ENCODE measurements around the gene XPNPEP1. TPM values are rescaled to one million over a fixed set of nuclear protein-coding genes. Genes with fewer than 3 reads are reported as not detected.

XPNPEP1 gene
- polyA plus RNA-seq, 4 donors = 76.6 to 138 (median 112) TPM

GRCh38 chr10:109851616-109852474 lies 71.5 kb downstream of the XPNPEP1 start:
- Histone ChIP-seq H3K9me3 (ENCODE audit: control insufficient read depth in 2 of 2, insufficient read depth in 1 of 2, low read depth in 1 of 2, low read length in 1 of 2) (no peaks in the 10 kb centered on the region), H3K27me3 (ENCODE audit: control insufficient read depth in 3 of 3, insufficient read depth in 3 of 3, low read length in 3 of 3) (peaks cover 0 to 2% (median 0%) of the 10 kb centered on the region in 3 donors), H3K4me1 (ENCODE audit: control insufficient read depth in 3 of 3, insufficient read depth in 2 of 3, low read depth in 1 of 3, low read length in 2 of 3) (no peaks in the 10 kb centered on the region), H3K36me3 (ENCODE audit: control insufficient read depth in 3 of 3, insufficient read depth in 2 of 3, low read depth in 1 of 3, low read length in 3 of 3) (no peaks in the 10 kb centered on the region), H3K4me3 (ENCODE audit: low read depth in 1 of 3, low read length in 3 of 3) (no peak overlapping the region), H3K27ac (ENCODE audit: low read depth in 1 of 3, low read length in 2 of 3) (no peak overlapping the region)
- FAIRE-seq (no peak), DNase-seq (no peak)
- 55 to 62% (median 56%) methylated on average over 10 of the region's 10 CpGs for WGBS, 3 donors

DNA sequence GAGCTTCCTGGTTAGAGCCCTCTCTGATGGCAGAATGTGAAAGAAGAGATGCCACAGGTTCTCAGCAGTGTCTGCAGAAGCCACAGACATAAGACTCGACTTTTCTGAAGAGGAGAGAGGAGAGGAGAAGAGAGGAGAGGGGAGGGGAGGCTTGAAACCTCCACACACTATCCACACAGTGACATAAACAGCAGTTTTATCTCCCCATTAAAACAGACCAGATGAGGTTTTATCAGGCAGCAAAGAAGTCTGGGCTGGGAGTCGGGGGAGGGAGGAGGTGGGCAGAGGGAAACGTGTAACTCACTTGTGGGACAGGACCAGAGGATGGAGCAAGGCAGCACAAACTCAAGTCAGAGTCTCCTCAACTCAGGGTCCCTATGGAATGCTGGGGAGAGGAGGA lies 76.5 kb downstream of the XPNPEP1 start:
- no peaks in the 10 kb centered on the region for H3K9me3 ChIP-seq (ENCODE audit: control insufficient read depth in 2 of 2, insufficient read depth in 1 of 2, low read depth in 1 of 2, low read length in 1 of 2)
- H3K36me3 ChIP-seq (ENCODE audit: control insufficient read depth in 3 of 3, insufficient read depth in 2 of 3, low read depth in 1 of 3, low read length in 3 of 3) = no peaks in the 10 kb centered on the region
- no peak overlapping the region for H3K27ac ChIP-seq (ENCODE audit: low read depth in 1 of 3, low read length in 2 of 3)
- peaks cover 0 to 6% (median 4%) of the 10 kb centered on the region in 3 donors for H3K27me3 ChIP-seq (ENCODE audit: control insufficient read depth in 3 of 3, insufficient read depth in 3 of 3, low read length in 3 of 3)
- WGBS, 3 donors = 22 to 37% (median 22%) methylated on average over 3 of the region's 3 CpGs
- FAIRE-seq (no peak), DNase-seq (no peak)
- H3K4me1 ChIP-seq (ENCODE audit: control insufficient read depth in 3 of 3, insufficient read depth in 2 of 3, low read depth in 1 of 3, low read length in 2 of 3) = no peaks in the 10 kb centered on the region
- H3K4me3 ChIP-seq (ENCODE audit: low read depth in 1 of 3, low read length in 3 of 3) = no peak overlapping the region

- H3K36me3 ChIP-seq (ENCODE audit: control insufficient read depth in 3 of 3, insufficient read depth in 2 of 3, low read depth in 1 of 3, low read length in 3 of 3) = no peaks in the 10 kb centered on the region
- DNase-seq (no peak), FAIRE-seq (no peak)
- no peak overlapping the region for H3K27ac ChIP-seq (ENCODE audit: low read depth in 1 of 3, low read length in 2 of 3)
- no peaks in the 10 kb centered on the region for H3K4me1 ChIP-seq (ENCODE audit: control insufficient read depth in 3 of 3, insufficient read depth in 2 of 3, low read depth in 1 of 3, low read length in 2 of 3)
- H3K9me3 ChIP-seq (ENCODE audit: control insufficient read depth in 2 of 2, insufficient read depth in 1 of 2, low read depth in 1 of 2, low read length in 1 of 2) = no peaks in the 10 kb centered on the region
- 84 to 89% (median 86%) methylated on average over 5 of the region's 5 CpGs for WGBS, 3 donors
- H3K27me3 ChIP-seq (ENCODE audit: control insufficient read depth in 3 of 3, insufficient read depth in 3 of 3, low read length in 3 of 3) = peaks cover 0 to 6% (median 3%) of the 10 kb centered on the region in 3 donors
- H3K4me3 ChIP-seq (ENCODE audit: low read depth in 1 of 3, low read length in 3 of 3) = no peak overlapping the region
These were observed 78.0 kb downstream of the XPNPEP1 start for GRCh38 chr10:109845308-109845707.

DNA sequence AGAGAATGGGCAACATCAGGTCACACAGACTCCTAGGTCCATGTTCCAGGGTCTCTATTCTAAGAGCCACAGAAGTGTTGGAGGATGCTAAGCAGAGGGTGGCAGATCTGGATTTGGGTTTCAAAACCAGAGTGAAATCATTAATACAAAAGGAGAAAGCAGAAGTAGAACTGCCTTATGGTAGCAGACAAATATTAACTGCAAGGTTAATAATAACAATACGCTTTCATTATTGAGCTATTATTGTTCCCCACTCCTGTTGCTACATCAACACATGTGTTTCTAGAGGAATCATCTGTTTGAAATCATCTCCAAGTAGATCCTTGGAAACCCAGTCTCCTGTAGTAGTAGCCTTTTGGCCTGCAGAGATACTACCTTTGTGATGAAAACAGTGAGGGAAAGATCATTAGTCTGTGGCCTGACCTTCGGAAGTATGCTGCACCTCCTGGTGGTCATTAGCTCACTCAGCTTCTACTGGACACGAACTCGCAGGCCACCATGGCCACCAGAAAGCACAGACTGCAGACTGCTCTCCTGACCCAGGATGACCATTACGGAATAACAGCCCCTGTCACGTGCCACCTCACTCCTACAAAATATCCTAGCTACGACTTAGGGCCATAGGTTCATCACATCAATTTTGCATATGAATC lies 84.6 kb downstream of the XPNPEP1 start:
- H3K27ac ChIP-seq (ENCODE audit: low read depth in 1 of 3, low read length in 2 of 3) = no peak overlapping the region
- no peaks in the 10 kb centered on the region for H3K4me1 ChIP-seq (ENCODE audit: control insufficient read depth in 3 of 3, insufficient read depth in 2 of 3, low read depth in 1 of 3, low read length in 2 of 3)
- peaks cover 0 to 4% (median 0%) of the 10 kb centered on the region in 3 donors for H3K27me3 ChIP-seq (ENCODE audit: control insufficient read depth in 3 of 3, insufficient read depth in 3 of 3, low read length in 3 of 3)
- no peaks in the 10 kb centered on the region for H3K36me3 ChIP-seq (ENCODE audit: control insufficient read depth in 3 of 3, insufficient read depth in 2 of 3, low read depth in 1 of 3, low read length in 3 of 3)
- no peaks in the 10 kb centered on the region for H3K9me3 ChIP-seq (ENCODE audit: control insufficient read depth in 2 of 2, insufficient read depth in 1 of 2, low read depth in 1 of 2, low read length in 1 of 2)
- WGBS, 3 donors = 78 to 87% (median 86%) methylated on average over 7 of the region's 7 CpGs
- FAIRE-seq (no peak), DNase-seq (no peak)
- H3K4me3 ChIP-seq (ENCODE audit: low read depth in 1 of 3, low read length in 3 of 3) = no peak overlapping the region

- H3K9me3 ChIP-seq (ENCODE audit: control insufficient read depth in 2 of 2, insufficient read depth in 1 of 2, low read depth in 1 of 2, low read length in 1 of 2) = no peaks in the 10 kb centered on the region
- WGBS, 3 donors = 61 to 74% (median 67%) methylated on average over 4 of the region's 4 CpGs
- no peak for DNase-seq
- H3K36me3 ChIP-seq (ENCODE audit: control insufficient read depth in 3 of 3, insufficient read depth in 2 of 3, low read depth in 1 of 3, low read length in 3 of 3) = no peaks in the 10 kb centered on the region
- H3K4me3 ChIP-seq (ENCODE audit: low read depth in 1 of 3, low read length in 3 of 3) = no peak overlapping the region
- FAIRE-seq = no peak
- no peak overlapping the region for H3K27ac ChIP-seq (ENCODE audit: low read depth in 1 of 3, low read length in 2 of 3)
- no peaks in the 10 kb centered on the region for H3K4me1 ChIP-seq (ENCODE audit: control insufficient read depth in 3 of 3, insufficient read depth in 2 of 3, low read depth in 1 of 3, low read length in 2 of 3)
- H3K27me3 ChIP-seq (ENCODE audit: control insufficient read depth in 3 of 3, insufficient read depth in 3 of 3, low read length in 3 of 3) = peaks cover 0 to 2% (median 0%) of the 10 kb centered on the region in 3 donors
These were observed 85.9 kb downstream of the XPNPEP1 start for GRCh38 chr10:109837384-109837783.

DNA sequence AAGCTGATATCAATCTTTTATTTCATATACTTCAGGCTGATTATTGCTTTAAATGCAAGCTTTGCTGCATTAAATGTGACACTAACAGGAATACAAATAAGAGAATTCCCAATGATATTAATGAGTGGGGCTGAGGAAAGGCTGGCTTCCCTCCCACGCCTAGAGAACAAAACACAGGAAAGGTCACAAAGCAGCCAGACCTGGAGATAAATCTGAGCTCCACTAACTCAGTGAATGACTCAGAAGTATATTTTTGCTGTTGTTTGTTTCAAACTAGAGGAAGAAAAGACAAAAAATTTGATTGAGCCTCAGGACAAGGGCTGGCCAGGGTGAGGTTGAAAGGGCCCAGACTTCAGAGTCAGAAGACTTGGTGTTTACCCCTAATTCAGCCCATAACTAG lies 88.1 kb downstream of the XPNPEP1 start:
- no peak overlapping the region for H3K27ac ChIP-seq (ENCODE audit: low read depth in 1 of 3, low read length in 2 of 3)
- peaks cover 0 to 5% of the 10 kb centered on the region in 2 donors for H3K9me3 ChIP-seq (ENCODE audit: control insufficient read depth in 2 of 2, insufficient read depth in 1 of 2, low read depth in 1 of 2, low read length in 1 of 2)
- FAIRE-seq (no peak), DNase-seq (no peak)
- peaks cover 0 to 2% (median 0%) of the 10 kb centered on the region in 3 donors for H3K27me3 ChIP-seq (ENCODE audit: control insufficient read depth in 3 of 3, insufficient read depth in 3 of 3, low read length in 3 of 3)
- H3K36me3 ChIP-seq (ENCODE audit: control insufficient read depth in 3 of 3, insufficient read depth in 2 of 3, low read depth in 1 of 3, low read length in 3 of 3) = no peaks in the 10 kb centered on the region
- WGBS, 3 donors = 46 to 73% (median 58%) methylated on average over 1 of the region's 1 CpG
- H3K4me1 ChIP-seq (ENCODE audit: control insufficient read depth in 3 of 3, insufficient read depth in 2 of 3, low read depth in 1 of 3, low read length in 2 of 3) = no peaks in the 10 kb centered on the region
- no peak overlapping the region for H3K4me3 ChIP-seq (ENCODE audit: low read depth in 1 of 3, low read length in 3 of 3)

DNA sequence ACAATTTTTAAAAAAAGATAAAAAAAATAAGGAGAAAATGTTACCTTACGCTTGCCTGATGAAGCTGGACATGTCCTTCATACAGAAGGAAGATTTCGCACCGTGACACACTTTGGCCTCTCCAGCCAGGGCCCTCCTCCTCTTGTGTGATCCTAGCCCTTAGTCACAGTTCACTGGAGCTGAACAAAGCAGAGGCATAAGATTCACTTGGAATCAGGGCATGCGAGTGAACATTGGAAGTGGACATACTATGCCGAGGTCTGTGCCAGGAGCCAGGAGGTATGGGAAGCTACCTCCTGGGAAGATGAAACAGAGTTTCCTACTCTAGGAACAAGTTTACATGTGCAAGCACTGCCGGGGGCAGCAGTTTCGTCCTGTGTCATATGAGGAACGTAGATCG lies 91.5 kb downstream of the XPNPEP1 start:
- Histone ChIP-seq H3K36me3 (ENCODE audit: control insufficient read depth in 3 of 3, insufficient read depth in 2 of 3, low read depth in 1 of 3, low read length in 3 of 3) (no peaks in the 10 kb centered on the region), H3K9me3 (ENCODE audit: control insufficient read depth in 2 of 2, insufficient read depth in 1 of 2, low read depth in 1 of 2, low read length in 1 of 2) (peaks cover 0 to 5% of the 10 kb centered on the region in 2 donors), H3K27ac (ENCODE audit: low read depth in 1 of 3, low read length in 2 of 3) (no peak overlapping the region), H3K4me3 (ENCODE audit: low read depth in 1 of 3, low read length in 3 of 3) (no peak overlapping the region), H3K27me3 (ENCODE audit: control insufficient read depth in 3 of 3, insufficient read depth in 3 of 3, low read length in 3 of 3) (peaks cover 0 to 2% (median 0%) of the 10 kb centered on the region in 3 donors), H3K4me1 (ENCODE audit: control insufficient read depth in 3 of 3, insufficient read depth in 2 of 3, low read depth in 1 of 3, low read length in 2 of 3) (no peaks in the 10 kb centered on the region)
- DNase-seq (no peak), FAIRE-seq (no peak)
- 93 to 95% (median 93%) methylated on average over 9 of the region's 9 CpGs for WGBS, 3 donors

DNA sequence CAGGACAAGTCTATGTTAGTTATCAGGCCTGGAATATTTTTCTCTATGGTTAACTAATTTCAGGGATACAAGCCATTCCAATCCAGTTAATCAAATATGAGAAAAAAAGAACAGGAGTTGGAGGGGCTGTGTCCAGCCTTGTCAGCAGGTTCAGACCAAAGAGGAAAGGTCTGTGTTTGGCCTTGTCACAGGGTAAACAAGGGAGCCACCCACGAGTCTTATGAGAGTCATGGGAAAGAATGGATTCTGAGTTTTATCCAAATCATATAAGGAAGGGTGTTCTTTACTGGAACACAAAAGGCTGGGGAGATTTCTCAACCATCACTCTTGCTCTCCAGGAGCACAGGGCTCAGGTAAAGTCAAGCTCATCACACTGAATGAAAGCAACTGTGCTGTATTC lies 99.1 kb downstream of the XPNPEP1 start:
- no peaks in the 10 kb centered on the region for H3K36me3 ChIP-seq (ENCODE audit: control insufficient read depth in 3 of 3, insufficient read depth in 2 of 3, low read depth in 1 of 3, low read length in 3 of 3)
- H3K4me1 ChIP-seq (ENCODE audit: control insufficient read depth in 3 of 3, insufficient read depth in 2 of 3, low read depth in 1 of 3, low read length in 2 of 3) = no peaks in the 10 kb centered on the region
- FAIRE-seq (no peak), DNase-seq (no peak)
- no peaks in the 10 kb centered on the region for H3K9me3 ChIP-seq (ENCODE audit: control insufficient read depth in 2 of 2, insufficient read depth in 1 of 2, low read depth in 1 of 2, low read length in 1 of 2)
- no peaks in the 10 kb centered on the region for H3K27me3 ChIP-seq (ENCODE audit: control insufficient read depth in 3 of 3, insufficient read depth in 3 of 3, low read length in 3 of 3)
- H3K4me3 ChIP-seq (ENCODE audit: low read depth in 1 of 3, low read length in 3 of 3) = no peak overlapping the region
- 0 to 34% (median 14%) methylated on average over 1 of the region's 1 CpG for WGBS, 3 donors
- H3K27ac ChIP-seq (ENCODE audit: low read depth in 1 of 3, low read length in 2 of 3) = no peak overlapping the region
